Measurements from ENCODE around the gene BAIAP2L1.

GRCh38 chr7:98360221-98361130 is 40.4 kb downstream of the BAIAP2L1 start:
- TF ChIP-seq, protein P1, sequence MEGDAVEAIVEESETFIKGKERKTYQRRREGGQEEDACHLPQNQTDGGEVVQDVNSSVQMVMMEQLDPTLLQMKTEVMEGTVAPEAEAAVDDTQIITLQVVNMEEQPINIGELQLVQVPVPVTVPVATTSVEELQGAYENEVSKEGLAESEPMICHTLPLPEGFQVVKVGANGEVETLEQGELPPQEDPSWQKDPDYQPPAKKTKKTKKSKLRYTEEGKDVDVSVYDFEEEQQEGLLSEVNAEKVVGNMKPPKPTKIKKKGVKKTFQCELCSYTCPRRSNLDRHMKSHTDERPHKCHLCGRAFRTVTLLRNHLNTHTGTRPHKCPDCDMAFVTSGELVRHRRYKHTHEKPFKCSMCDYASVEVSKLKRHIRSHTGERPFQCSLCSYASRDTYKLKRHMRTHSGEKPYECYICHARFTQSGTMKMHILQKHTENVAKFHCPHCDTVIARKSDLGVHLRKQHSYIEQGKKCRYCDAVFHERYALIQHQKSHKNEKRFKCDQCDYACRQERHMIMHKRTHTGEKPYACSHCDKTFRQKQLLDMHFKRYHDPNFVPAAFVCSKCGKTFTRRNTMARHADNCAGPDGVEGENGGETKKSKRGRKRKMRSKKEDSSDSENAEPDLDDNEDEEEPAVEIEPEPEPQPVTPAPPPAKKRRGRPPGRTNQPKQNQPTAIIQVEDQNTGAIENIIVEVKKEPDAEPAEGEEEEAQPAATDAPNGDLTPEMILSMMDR (conservative IDR thresholded peaks at IDR 0.05) = no peak
- TF ChIP-seq ZFX (IDR thresholded peaks at IDR 0.05) = no peak

Data from C4-2B (cell line).